ENCODE results near the gene PAK6.

PAK6 gene

GRCh38 chr15:40238532-40239403 is at the start of gene PAK6:
TSS of gene PAK6 (plus strand) at chr15:40239063. CDS start at chr15:40264786, 25,723 bp downstream.
- Histone ChIP-seq H3K4me2 (ENCODE audit: low read length) (peak within 1 kb of the TSS; percentile 95), H3K79me2 (ENCODE audit: control insufficient read depth, low read length) (no peaks in the 10 kb centered on the region), H4K20me1 (ENCODE audit: control insufficient read depth, insufficient read depth, low read depth, low read length) (no peaks in the 10 kb centered on the region), H3K9me3 (ENCODE audit: control insufficient read depth, insufficient read depth, low read length) (no peaks in the 10 kb centered on the region), H3F3A (ENCODE audit: control insufficient read depth, insufficient read depth) (peaks cover 15% of the 10 kb centered on the region), H3K27me3 (ENCODE audit: control insufficient read depth, low read length) (peaks cover 10% of the 10 kb centered on the region), H3K36me3 (ENCODE audit: control insufficient read depth, low read length) (no peaks in the 10 kb centered on the region), H3K9me2 (replicated peaks; ENCODE audit: control insufficient read depth, low read length) (no peaks in the 10 kb centered on the region), H3K4me1 (ENCODE audit: control insufficient read depth, low read length) (peaks cover 40% of the 10 kb centered on the region), H3K4me3 (ENCODE audit: low read length) (peak within 1 kb of the TSS; percentile 70), H3K27ac (ENCODE audit: low read depth, low read length) (no peak within 1 kb of the TSS)
- no peak for TF ChIP-seq EZH2phosphoT487 (IDR thresholded peaks at IDR 0.05; ENCODE audit: borderline replicate concordance, low read length)
- TF ChIP-seq, protein P1, sequence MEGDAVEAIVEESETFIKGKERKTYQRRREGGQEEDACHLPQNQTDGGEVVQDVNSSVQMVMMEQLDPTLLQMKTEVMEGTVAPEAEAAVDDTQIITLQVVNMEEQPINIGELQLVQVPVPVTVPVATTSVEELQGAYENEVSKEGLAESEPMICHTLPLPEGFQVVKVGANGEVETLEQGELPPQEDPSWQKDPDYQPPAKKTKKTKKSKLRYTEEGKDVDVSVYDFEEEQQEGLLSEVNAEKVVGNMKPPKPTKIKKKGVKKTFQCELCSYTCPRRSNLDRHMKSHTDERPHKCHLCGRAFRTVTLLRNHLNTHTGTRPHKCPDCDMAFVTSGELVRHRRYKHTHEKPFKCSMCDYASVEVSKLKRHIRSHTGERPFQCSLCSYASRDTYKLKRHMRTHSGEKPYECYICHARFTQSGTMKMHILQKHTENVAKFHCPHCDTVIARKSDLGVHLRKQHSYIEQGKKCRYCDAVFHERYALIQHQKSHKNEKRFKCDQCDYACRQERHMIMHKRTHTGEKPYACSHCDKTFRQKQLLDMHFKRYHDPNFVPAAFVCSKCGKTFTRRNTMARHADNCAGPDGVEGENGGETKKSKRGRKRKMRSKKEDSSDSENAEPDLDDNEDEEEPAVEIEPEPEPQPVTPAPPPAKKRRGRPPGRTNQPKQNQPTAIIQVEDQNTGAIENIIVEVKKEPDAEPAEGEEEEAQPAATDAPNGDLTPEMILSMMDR (IDR thresholded peaks at IDR 0.05; ENCODE audit: low read depth, low read length, poor library complexity, severe bottlenecking), result no peak

DNA sequence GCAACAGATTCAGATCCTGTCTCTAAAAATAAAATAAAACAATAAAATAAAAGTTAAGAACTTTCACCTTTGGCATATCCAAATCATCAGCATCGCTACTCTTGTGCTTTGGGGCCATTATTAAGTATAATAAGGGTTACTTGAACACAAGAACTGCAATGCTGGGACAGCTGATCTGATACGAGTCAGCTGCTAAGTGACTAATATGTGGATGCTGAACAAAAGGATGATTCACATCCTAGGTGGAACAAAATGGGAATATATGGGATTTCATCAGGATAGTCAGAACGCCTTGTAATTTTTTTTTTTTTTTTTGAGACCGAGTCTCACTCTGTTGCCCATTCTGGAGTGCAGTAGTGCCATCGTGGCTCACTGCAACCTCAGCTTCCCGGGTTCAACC is 48.3 kb upstream of the PAK6 start:
- peaks cover 21% of the 10 kb centered on the region for H3K4me1 ChIP-seq (ENCODE audit: control insufficient read depth, low read length)
- H3K27me3 ChIP-seq (ENCODE audit: control insufficient read depth, low read length), result no peaks in the 10 kb centered on the region
- peaks cover 6% of the 10 kb centered on the region; the same call in 1 of the 2 replicates for H3F3A ChIP-seq (ENCODE audit: control insufficient read depth, insufficient read depth)
- H3K4me2 ChIP-seq (ENCODE audit: low read length), result no peak overlapping the region
- no peaks in the 10 kb centered on the region for H3K9me2 ChIP-seq (replicated peaks; ENCODE audit: control insufficient read depth, low read length)
- H3K27ac ChIP-seq (ENCODE audit: low read depth, low read length), result no peak overlapping the region
- H3K36me3 ChIP-seq (ENCODE audit: control insufficient read depth, low read length), result peaks cover 90% of the 10 kb centered on the region
- H3K9me3 ChIP-seq (ENCODE audit: control insufficient read depth, insufficient read depth, low read length), result no peaks in the 10 kb centered on the region
- H3K4me3 ChIP-seq (ENCODE audit: low read length), result no peak overlapping the region
- 0 out of 2 replicates have a peak, but pooled peaks cover 3% of the 10 kb centered on the region for H4K20me1 ChIP-seq (ENCODE audit: control insufficient read depth, insufficient read depth, low read depth, low read length)
- TF ChIP-seq, protein P1 (IDR thresholded peaks at IDR 0.05; ENCODE audit: low read depth, low read length, poor library complexity, severe bottlenecking), result no peak
- TF ChIP-seq EZH2phosphoT487 (IDR thresholded peaks at IDR 0.05; ENCODE audit: borderline replicate concordance, low read length), result no peak
- peaks cover 79% of the 10 kb centered on the region for H3K79me2 ChIP-seq (ENCODE audit: control insufficient read depth, low read length)

- H3K27ac ChIP-seq (ENCODE audit: low read depth, low read length), result no peak overlapping the region
- 0 out of 2 replicates have a peak, but pooled peaks cover 3% of the 10 kb centered on the region for H4K20me1 ChIP-seq (ENCODE audit: control insufficient read depth, insufficient read depth, low read depth, low read length)
- no peak overlapping the region for H3K4me2 ChIP-seq (ENCODE audit: low read length)
- H3K4me1 ChIP-seq (ENCODE audit: control insufficient read depth, low read length), result peaks cover 21% of the 10 kb centered on the region
- H3K9me3 ChIP-seq (ENCODE audit: control insufficient read depth, insufficient read depth, low read length), result no peaks in the 10 kb centered on the region
- peaks cover 96% of the 10 kb centered on the region for H3K36me3 ChIP-seq (ENCODE audit: control insufficient read depth, low read length)
- H3K4me3 ChIP-seq (ENCODE audit: low read length), result no peak overlapping the region
- TF ChIP-seq EZH2phosphoT487 (IDR thresholded peaks at IDR 0.05; ENCODE audit: borderline replicate concordance, low read length), result no peak
- TF ChIP-seq, protein P1 (IDR thresholded peaks at IDR 0.05; ENCODE audit: low read depth, low read length, poor library complexity, severe bottlenecking), result no peak
- peaks cover 82% of the 10 kb centered on the region for H3K79me2 ChIP-seq (ENCODE audit: control insufficient read depth, low read length)
- no peaks in the 10 kb centered on the region for H3K27me3 ChIP-seq (ENCODE audit: control insufficient read depth, low read length)
- peaks cover 8% of the 10 kb centered on the region; the same call in 1 of the 2 replicates for H3F3A ChIP-seq (ENCODE audit: control insufficient read depth, insufficient read depth)
- H3K9me2 ChIP-seq (replicated peaks; ENCODE audit: control insufficient read depth, low read length), result no peaks in the 10 kb centered on the region
These were observed 45.9 kb upstream of the PAK6 start for GRCh38 chr15:40192942-40193341.
